ENCODE measurements around the gene PTGES2. TPM values are rescaled to one million over a fixed set of nuclear protein-coding genes. Genes with fewer than 3 reads are reported as not detected.

The PTGES2 gene
- polyA plus RNA-seq, 1 of the 3 experiments (the other 2 are of a cell fraction) = 141 TPM

GRCh38 chr9:128139621-128140020 is 12.1 kb upstream of the PTGES2 start:
- H3K4me3 ChIP-seq (ENCODE audit: low read depth in 2 of 2, low read length in 1 of 2) = no peak overlapping the region
- no peak overlapping the region for H3K9ac ChIP-seq
- H3K79me2 ChIP-seq (ENCODE audit: insufficient read depth) = no peaks in the 10 kb centered on the region
- H2AFZ ChIP-seq (ENCODE audit: low read depth) = no peak overlapping the region
- H3K36me3 ChIP-seq (replicated peaks in 1 of 2; ENCODE audit: control insufficient read depth in 1 of 2, insufficient read depth in 2 of 2, low read length in 1 of 2) = no peaks in the 10 kb centered on the region
- no peak for DNase-seq
- no peaks in the 10 kb centered on the region for H3K9me3 ChIP-seq
- H3K4me2 ChIP-seq = no peak overlapping the region
- no peaks in the 10 kb centered on the region for H3K27me3 ChIP-seq (ENCODE audit: insufficient read depth)
- TF ChIP-seq CHD2 (IDR thresholded peaks at IDR 0.05; ENCODE audit: low read length, partially characterized antibody) (no peak), TAF1 (IDR thresholded peaks at IDR 0.05; ENCODE audit: borderline replicate concordance, low read depth, low read length) (no peak), GABPA (IDR thresholded peaks at IDR 0.05; ENCODE audit: low read depth) (no peak), EZH2phosphoT487 (IDR thresholded peaks at IDR 0.05; ENCODE audit: borderline replicate concordance, low read depth) (no peak), MEF2A (IDR thresholded peaks at IDR 0.05; ENCODE audit: borderline replicate concordance, low read depth) (no peak), RXRA (IDR thresholded peaks at IDR 0.05; ENCODE audit: borderline replicate concordance, low read depth) (no peak), RCOR1 (IDR thresholded peaks at IDR 0.05; ENCODE audit: low read length) (no peak), GATA2 (CRISPR knock-in tag; IDR thresholded peaks at IDR 0.05) (no peak), FOXJ3 (CRISPR knock-in tag; IDR thresholded peaks at IDR 0.05) (no peak), ELF1 (IDR thresholded peaks at IDR 0.05) (no peak), SMC3 (IDR thresholded peaks at IDR 0.05; ENCODE audit: low read depth, low read length) (no peak), PBX3 (IDR thresholded peaks at IDR 0.05) (no peak), YY1 (IDR thresholded peaks at IDR 0.05; ENCODE audit: low read depth) (no peak), FOXM1 (IDR thresholded peaks at IDR 0.05; ENCODE audit: low read depth) (no peak), CTCF (IDR thresholded peaks at IDR 0.05) (no peak), REST (IDR thresholded peaks at IDR 0.05; ENCODE audit: low read depth, low read length) (no peak), RAD21 (IDR thresholded peaks at IDR 0.05; ENCODE audit: low read length) (no peak), MXI1 (IDR thresholded peaks at IDR 0.05; ENCODE audit: low read depth, low read length) (no peak)
- TF ChIP-seq, protein P1, sequence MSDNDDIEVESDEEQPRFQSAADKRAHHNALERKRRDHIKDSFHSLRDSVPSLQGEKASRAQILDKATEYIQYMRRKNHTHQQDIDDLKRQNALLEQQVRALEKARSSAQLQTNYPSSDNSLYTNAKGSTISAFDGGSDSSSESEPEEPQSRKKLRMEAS (IDR thresholded peaks at IDR 0.05; ENCODE audit: low read depth) = no peak
- ChIA-PET POLR2A (no interaction called here), CTCF (no interaction called here)
- peaks cover 0 to 3% of the 10 kb centered on the region in 2 experiments; a peak in 1 of 4 replicates for H3K4me1 ChIP-seq (ENCODE audit: control insufficient read depth in 1 of 2, insufficient read depth in 2 of 2, low read depth in 1 of 2, low read length in 1 of 2)
- H3K27ac ChIP-seq (ENCODE audit: low read depth in 2 of 2, low read length in 1 of 2) = no peak overlapping the region
- H4K20me1 ChIP-seq (ENCODE audit: insufficient read depth) = no peaks in the 10 kb centered on the region
- H3K9me2 ChIP-seq = no peaks in the 10 kb centered on the region
- 73% methylated on average over 4 of the region's 16 CpGs for WGBS (ENCODE audit: low lambda C conversion rate)
- H3F3A ChIP-seq (replicated peaks; ENCODE audit: insufficient read depth) = no peaks in the 10 kb centered on the region
